ENCODE measurements around the gene ARHGAP26.
A peak's percentile ranks its signal among the peaks of the same experiment; 100 is the strongest.

ARHGAP26 gene

GRCh38 chr5:142845402-142845921, 75.3 kb downstream of the ARHGAP26 start:
- no peak overlapping the region for H2BK15ac ChIP-seq (ENCODE audit: low read depth, poor library complexity, severe bottlenecking)
- H3K4me1 ChIP-seq (ENCODE audit: control insufficient read depth, insufficient read depth, low read depth, low read length), result peaks cover 15% of the 10 kb centered on the region
- no peak overlapping the region for H4K91ac ChIP-seq (ENCODE audit: low read length)
- no peak overlapping the region for H3K14ac ChIP-seq (ENCODE audit: low read length in 2 of 2)
- H3K27me3 ChIP-seq (ENCODE audit: control insufficient read depth in 1 of 2, insufficient read depth in 1 of 2, low read length in 2 of 2), result no peaks in the 10 kb centered on the region
- H3K23ac ChIP-seq (ENCODE audit: low read length in 2 of 2), result no peak overlapping the region
- no peak overlapping the region for H3K18ac ChIP-seq (ENCODE audit: low read depth in 1 of 2, low read length in 2 of 2)
- no peak for DNase-seq
- H4K8ac ChIP-seq (ENCODE audit: low read length), result no peak overlapping the region
- H2AFZ ChIP-seq (ENCODE audit: low read depth, low read length), result peak overlapping the region; percentile 16
- H3K79me1 ChIP-seq (replicated peaks; ENCODE audit: low read length, poor library complexity, severe bottlenecking), result peaks cover 25% of the 10 kb centered on the region
- H2BK5ac ChIP-seq (ENCODE audit: low read depth, low read length, poor library complexity, severe bottlenecking), result no peak overlapping the region
- no peak overlapping the region for H3K9ac ChIP-seq (ENCODE audit: low read length)
- no peak overlapping the region for H2BK120ac ChIP-seq (ENCODE audit: low read depth, low read length)
- H3K27ac ChIP-seq (ENCODE audit: low read length, poor library complexity, severe bottlenecking), result no peak overlapping the region
- H3K4me3 ChIP-seq (ENCODE audit: insufficient read depth in 1 of 2, low read depth in 1 of 2, low read length in 2 of 2), result no peak overlapping the region
- no peak overlapping the region for H3K4ac ChIP-seq (ENCODE audit: low read depth in 1 of 2, low read length in 2 of 2)
- H3K36me3 ChIP-seq (ENCODE audit: control insufficient read depth in 1 of 2, insufficient read depth in 2 of 2, low read depth in 1 of 2, low read length in 2 of 2), result no peaks in the 10 kb centered on the region
- peak overlapping the region; percentile 15 for H2AK5ac ChIP-seq (ENCODE audit: low read length, severe bottlenecking)
- H3K4me2 ChIP-seq (ENCODE audit: low read length, poor library complexity, severe bottlenecking), result no peak overlapping the region
- 59% methylated on average over 3 of the region's 4 CpGs for WGBS
- no peaks in the 10 kb centered on the region for H3K9me3 ChIP-seq (ENCODE audit: control insufficient read depth, low read length)
- no peak overlapping the region for H2BK12ac ChIP-seq (ENCODE audit: low read length in 2 of 2)

- DNase-seq, result no peak
- H4K8ac ChIP-seq (ENCODE audit: low read length), result no peak overlapping the region
- peak overlapping the region; percentile 15 for H2AK5ac ChIP-seq (ENCODE audit: low read length, severe bottlenecking)
- H3K4me3 ChIP-seq (ENCODE audit: insufficient read depth in 1 of 2, low read depth in 1 of 2, low read length in 2 of 2), result no peak overlapping the region
- H2AFZ ChIP-seq (ENCODE audit: low read depth, low read length), result no peak overlapping the region
- no peak overlapping the region for H3K18ac ChIP-seq (ENCODE audit: low read depth in 1 of 2, low read length in 2 of 2)
- no peak overlapping the region for H4K91ac ChIP-seq (ENCODE audit: low read length)
- H3K36me3 ChIP-seq (ENCODE audit: control insufficient read depth in 1 of 2, insufficient read depth in 2 of 2, low read depth in 1 of 2, low read length in 2 of 2), result no peaks in the 10 kb centered on the region
- H3K4me1 ChIP-seq (ENCODE audit: control insufficient read depth, insufficient read depth, low read depth, low read length), result peaks cover 15% of the 10 kb centered on the region
- H2BK5ac ChIP-seq (ENCODE audit: low read depth, low read length, poor library complexity, severe bottlenecking), result no peak overlapping the region
- WGBS, result 76% methylated on average over 9 of the region's 9 CpGs
- H3K14ac ChIP-seq (ENCODE audit: low read length in 2 of 2), result no peak overlapping the region
- no peak overlapping the region for H2BK15ac ChIP-seq (ENCODE audit: low read depth, poor library complexity, severe bottlenecking)
- no peak overlapping the region for H2BK120ac ChIP-seq (ENCODE audit: low read depth, low read length)
- no peak overlapping the region for H3K23ac ChIP-seq (ENCODE audit: low read length in 2 of 2)
- peak overlapping the region in 1 of 2 experiments; percentile 30 for H2BK12ac ChIP-seq (ENCODE audit: low read length in 2 of 2)
- H3K79me1 ChIP-seq (replicated peaks; ENCODE audit: low read length, poor library complexity, severe bottlenecking), result peaks cover 25% of the 10 kb centered on the region
- no peak overlapping the region for H3K9ac ChIP-seq (ENCODE audit: low read length)
- H3K27ac ChIP-seq (ENCODE audit: low read length, poor library complexity, severe bottlenecking), result no peak overlapping the region
- no peaks in the 10 kb centered on the region for H3K27me3 ChIP-seq (ENCODE audit: control insufficient read depth in 1 of 2, insufficient read depth in 1 of 2, low read length in 2 of 2)
- H3K4ac ChIP-seq (ENCODE audit: low read depth in 1 of 2, low read length in 2 of 2), result no peak overlapping the region
- no peak overlapping the region for H3K4me2 ChIP-seq (ENCODE audit: low read length, poor library complexity, severe bottlenecking)
- no peaks in the 10 kb centered on the region for H3K9me3 ChIP-seq (ENCODE audit: control insufficient read depth, low read length)
These were observed 75.8 kb downstream of the ARHGAP26 start for GRCh38 chr5:142845954-142846398.

DNA sequence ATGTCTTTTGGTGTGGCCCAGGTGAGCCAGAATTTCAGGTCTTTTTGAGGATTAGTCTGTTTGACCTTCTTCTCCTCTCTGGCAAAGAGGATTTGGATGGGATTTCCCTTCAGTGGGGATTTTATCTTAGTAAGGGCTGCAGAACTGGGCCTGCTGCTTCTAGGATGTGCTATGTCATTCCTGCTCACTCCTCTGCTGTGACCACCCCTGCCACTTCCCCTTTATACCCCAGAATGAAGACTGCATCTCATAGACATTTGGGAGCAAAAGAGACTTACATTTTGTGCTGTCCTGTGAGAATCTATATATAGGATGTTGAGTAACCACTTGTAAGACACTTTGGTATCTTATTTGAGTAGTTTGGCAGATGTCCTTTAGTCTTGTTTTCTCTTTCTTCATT, 76.2 kb downstream of the ARHGAP26 start:
- no peak overlapping the region for H2BK15ac ChIP-seq (ENCODE audit: low read depth, poor library complexity, severe bottlenecking)
- H2BK12ac ChIP-seq (ENCODE audit: low read length in 2 of 2), result no peak overlapping the region
- H3K36me3 ChIP-seq (ENCODE audit: control insufficient read depth in 1 of 2, insufficient read depth in 2 of 2, low read depth in 1 of 2, low read length in 2 of 2), result no peaks in the 10 kb centered on the region
- no peaks in the 10 kb centered on the region for H3K9me3 ChIP-seq (ENCODE audit: control insufficient read depth, low read length)
- no peak overlapping the region for H3K14ac ChIP-seq (ENCODE audit: low read length in 2 of 2)
- H3K27me3 ChIP-seq (ENCODE audit: control insufficient read depth in 1 of 2, insufficient read depth in 1 of 2, low read length in 2 of 2), result no peaks in the 10 kb centered on the region
- no peak overlapping the region for H3K23ac ChIP-seq (ENCODE audit: low read length in 2 of 2)
- no peak overlapping the region for H3K27ac ChIP-seq (ENCODE audit: low read length, poor library complexity, severe bottlenecking)
- H2BK5ac ChIP-seq (ENCODE audit: low read depth, low read length, poor library complexity, severe bottlenecking), result no peak overlapping the region
- no peak overlapping the region for H3K9ac ChIP-seq (ENCODE audit: low read length)
- peaks cover 24% of the 10 kb centered on the region for H3K79me1 ChIP-seq (replicated peaks; ENCODE audit: low read length, poor library complexity, severe bottlenecking)
- no peak overlapping the region for H3K4me2 ChIP-seq (ENCODE audit: low read length, poor library complexity, severe bottlenecking)
- no peak overlapping the region for H2AFZ ChIP-seq (ENCODE audit: low read depth, low read length)
- no peak overlapping the region for H4K91ac ChIP-seq (ENCODE audit: low read length)
- H4K8ac ChIP-seq (ENCODE audit: low read length), result no peak overlapping the region
- H2BK120ac ChIP-seq (ENCODE audit: low read depth, low read length), result no peak overlapping the region
- peaks cover 15% of the 10 kb centered on the region for H3K4me1 ChIP-seq (ENCODE audit: control insufficient read depth, insufficient read depth, low read depth, low read length)
- H3K18ac ChIP-seq (ENCODE audit: low read depth in 1 of 2, low read length in 2 of 2), result no peak overlapping the region
- H3K4me3 ChIP-seq (ENCODE audit: insufficient read depth in 1 of 2, low read depth in 1 of 2, low read length in 2 of 2), result no peak overlapping the region
- no peak for DNase-seq
- H3K4ac ChIP-seq (ENCODE audit: low read depth in 1 of 2, low read length in 2 of 2), result no peak overlapping the region
- no peak overlapping the region for H2AK5ac ChIP-seq (ENCODE audit: low read length, severe bottlenecking)

- Histone ChIP-seq H3K14ac (ENCODE audit: low read length in 2 of 2) (no peak overlapping the region), H3K27me3 (ENCODE audit: control insufficient read depth in 1 of 2, insufficient read depth in 1 of 2, low read length in 2 of 2) (no peaks in the 10 kb centered on the region), H3K23ac (ENCODE audit: low read length in 2 of 2) (no peak overlapping the region), H3K36me3 (ENCODE audit: control insufficient read depth in 1 of 2, insufficient read depth in 2 of 2, low read depth in 1 of 2, low read length in 2 of 2) (no peaks in the 10 kb centered on the region), H3K27ac (ENCODE audit: low read length, poor library complexity, severe bottlenecking) (no peak overlapping the region), H2AFZ (ENCODE audit: low read depth, low read length) (no peak overlapping the region), H3K4me3 (ENCODE audit: insufficient read depth in 1 of 2, low read depth in 1 of 2, low read length in 2 of 2) (no peak overlapping the region), H2BK5ac (ENCODE audit: low read depth, low read length, poor library complexity, severe bottlenecking) (no peak overlapping the region), H3K9me3 (ENCODE audit: control insufficient read depth, low read length) (no peaks in the 10 kb centered on the region), H3K4me2 (ENCODE audit: low read length, poor library complexity, severe bottlenecking) (no peak overlapping the region), H2BK12ac (ENCODE audit: low read length in 2 of 2) (no peak overlapping the region), H3K4ac (ENCODE audit: low read depth in 1 of 2, low read length in 2 of 2) (no peak overlapping the region), H3K18ac (ENCODE audit: low read depth in 1 of 2, low read length in 2 of 2) (no peak overlapping the region), H3K79me1 (replicated peaks; ENCODE audit: low read length, poor library complexity, severe bottlenecking) (peaks cover 34% of the 10 kb centered on the region), H2BK15ac (ENCODE audit: low read depth, poor library complexity, severe bottlenecking) (no peak overlapping the region), H3K4me1 (ENCODE audit: control insufficient read depth, insufficient read depth, low read depth, low read length) (peaks cover 18% of the 10 kb centered on the region), H3K9ac (ENCODE audit: low read length) (no peak overlapping the region), H2AK5ac (ENCODE audit: low read length, severe bottlenecking) (peak overlapping the region; percentile 28), H4K8ac (ENCODE audit: low read length) (no peak overlapping the region), H4K91ac (ENCODE audit: low read length) (no peak overlapping the region), H2BK120ac (ENCODE audit: low read depth, low read length) (no peak overlapping the region)
- WGBS, result 90% methylated on average over 7 of the region's 7 CpGs
- no peak for DNase-seq
These were observed 78.0 kb downstream of the ARHGAP26 start for GRCh38 chr5:142847898-142848790.
